Astrocyte of the cerebellum (primary cell): Measurements from ENCODE around the gene ST6GALNAC6.

Experiments
- DNase-seq: peaks from one replicate; pipeline ENCODE4 v3.0.0-alpha.2; 2011; ENCODE audit warnings: low read depth
- H3K4me3 ChIP-seq: 2 replicates; pipeline ENCODE4 v1.5.1; 2011; ENCODE audit warnings: mild to moderate bottlenecking, low read depth, low read length, moderate library complexity
- CTCF ChIP-seq: IDR thresholded peaks from 2 replicates; pipeline ENCODE4 v1.5.1; 2012; ENCODE audit warnings: low read length, low read depth, moderate library complexity, mild to moderate bottlenecking; ENCODE audit errors: missing control alignments
- in situ Hi-C: cut with HindIII; loops from 2 replicates; pipeline ENCODE4 v1.10.0; 2017; ENCODE audit warnings: low sequenced_read_pairs

ST6GALNAC6 gene

GRCh38 chr9:127863191-127863621, 36.2 kb downstream of the ST6GALNAC6 start:
- no peak for DNase-seq
- H3K4me3 ChIP-seq, result no peak overlapping the region
- in situ Hi-C loops, result loop anchor here (25.0 kb wide), 1 partner anchor 226 kb away; no protein-coding TSS in a partner anchor
- no peak for TF ChIP-seq CTCF

- no peak for DNase-seq
- no peak overlapping the region for H3K4me3 ChIP-seq
- TF ChIP-seq CTCF, result no peak
- in situ Hi-C loops, result loop anchor here (25.0 kb wide), 1 partner anchor 225 kb away; no protein-coding TSS in a partner anchor
Observed at GRCh38 chr9:127862075-127863011, 37.1 kb downstream of the ST6GALNAC6 start.

- no peak overlapping the region for H3K4me3 ChIP-seq
- DNase-seq, result no peak
- in situ Hi-C loops, result loop anchor here (25.0 kb wide), 1 partner anchor 223 kb away; no protein-coding TSS in a partner anchor
- TF ChIP-seq CTCF, result no peak
Observed at GRCh38 chr9:127860779-127861178, 38.6 kb downstream of the ST6GALNAC6 start.

- TF ChIP-seq CTCF, result no peak
- no peak for DNase-seq
- in situ Hi-C loops, result loop anchor here (25.0 kb wide), 1 partner anchor 223 kb away; no protein-coding TSS in a partner anchor
- no peak overlapping the region for H3K4me3 ChIP-seq
Observed at GRCh38 chr9:127860260-127860659, 39.1 kb downstream of the ST6GALNAC6 start.

DNA sequence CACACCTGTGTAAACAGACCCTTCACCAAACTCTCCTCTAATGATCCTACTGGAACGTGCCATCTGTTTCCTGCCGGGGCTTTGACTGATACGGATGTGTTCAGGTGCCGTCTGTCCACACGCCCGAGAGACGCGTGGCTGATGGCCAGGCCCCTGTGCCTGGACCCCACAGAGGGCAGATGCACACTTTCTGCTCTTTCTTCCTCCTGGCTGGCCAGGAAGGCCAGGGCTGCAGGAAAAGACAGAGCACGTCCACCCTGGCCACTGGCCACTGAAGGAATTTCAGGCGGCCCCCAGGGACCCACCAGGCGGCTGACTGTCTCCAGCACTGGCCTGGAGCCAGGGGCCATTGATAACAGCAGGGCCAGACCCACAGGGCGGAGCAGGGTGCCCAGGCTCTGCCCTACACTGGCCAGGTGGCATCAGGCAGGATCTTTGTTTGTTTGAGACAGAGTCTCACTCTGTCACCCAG, 41.3 kb downstream of the ST6GALNAC6 start:
- no peak overlapping the region for H3K4me3 ChIP-seq
- TF ChIP-seq CTCF, result no peak
- in situ Hi-C loops, result loop anchor here (25.0 kb wide), 1 partner anchor 221 kb away; no protein-coding TSS in a partner anchor
- DNase-seq, result no peak

- in situ Hi-C loops, result loop anchor here (25.0 kb wide), 1 partner anchor 220 kb away; no protein-coding TSS in a partner anchor
Observed at GRCh38 chr9:127857278-127857677, 42.1 kb downstream of the ST6GALNAC6 start.

More at GRCh38 chr9:127857278-127857677, 42.1 kb downstream of the ST6GALNAC6 start:
- TF ChIP-seq CTCF, result no peak
- no peak overlapping the region for H3K4me3 ChIP-seq
- no peak for DNase-seq
